Tibial artery (tissue), 4 donors: Measurements from ENCODE around the gene SRSF1.
"Not testable (repeated sequence)": the region's sequence is repeated elsewhere in the genome, so short reads cannot be mapped to it uniquely, and the experiment has no call there.

ENCODE experiments used
- DNase-seq, 2 donors: peaks; one replicate each; pipeline ENCODE4 v3.0.0-alpha.2; 2019
- H3K27ac ChIP-seq, 2 donors: fragments of 200-600 bp; sonication (generic) in 1 of 2; 1 replicate in 1 of 2; 2 replicates in 1 of 2; pipeline ENCODE4 v1.5.1; 2018 to 2019; ENCODE audit warnings: mild to moderate bottlenecking in 1 of 2
- H3K27me3 ChIP-seq, 2 donors: fragments of 200-600 bp; sonication (generic) in 1 of 2; one replicate each; pipeline versions ENCODE4 v1.5.1 to v1.6.0; 2016 to 2019
- H3K36me3 ChIP-seq, 3 donors: fragments of 200-600 bp; sonication (generic) in 2 of 3; one replicate each; pipeline ENCODE4 v1.5.1; 2016 to 2019; ENCODE audit warnings: mild to moderate bottlenecking in 2 of 3
- H3K4me1 ChIP-seq, 4 donors: fragments of 200-600 bp; sonication (generic) in 2 of 4; 1 replicate in 3 of 4; 2 replicates in 1 of 4; pipeline ENCODE4 v1.5.1; 2016 to 2019
- H3K4me3 ChIP-seq, 2 donors: fragments of 200-600 bp; sonication (generic) in 1 of 2; 1 replicate in 1 of 2; 2 replicates in 1 of 2; pipeline ENCODE4 v1.5.1; 2018 to 2019; ENCODE audit warnings: mild to moderate bottlenecking in 2 of 2
- H3K9me3 ChIP-seq, 3 donors: fragments of 200-600 bp; sonication (generic) in 1 of 3; one replicate each; pipeline ENCODE4 v1.5.1; 2016 to 2019
- CTCF ChIP-seq, 2 experiments: fragments of 200-600 bp in 1 of 2; fragments of 450-650 bp in 1 of 2; IDR thresholded peaks; one replicate each; pipeline ENCODE4 v1.5.1; 2017 to 2019; ENCODE audit warnings: antibody characterized with exemption in 2 of 2, mild to moderate bottlenecking in 1 of 2, moderate library complexity in 1 of 2
- intact Hi-C: fragments of 100-400 bp; cut with DNase I; formaldehyde crosslinking; loops from one replicate; pipeline ENCODE4 v1.15.0; 2023; ENCODE audit warnings: low total_unique reads

The SRSF1 gene

GRCh38 chr17:57979076-57979475 lies 28.0 kb downstream of the SRSF1 start:
- Histone ChIP-seq H3K4me1 (peaks cover 0 to 50% (median 22%) of the 10 kb centered on the region in 4 donors), H3K36me3 (peaks cover 67 to 86% (median 75%) of the 10 kb centered on the region in 3 donors), H3K27ac (no peak overlapping the region), H3K27me3 (no peaks in the 10 kb centered on the region), H3K9me3 (no peaks in the 10 kb centered on the region), H3K4me3 (no peak overlapping the region)
- DNase-seq, result no peak
- intact Hi-C loops, result no loop called here
- TF ChIP-seq CTCF (IDR thresholded peaks at IDR 0.05), result no peak

- Histone ChIP-seq H3K9me3 (no peaks in the 10 kb centered on the region), H3K4me1 (peaks cover 0 to 25% (median 4%) of the 10 kb centered on the region in 4 donors), H3K27me3 (no peaks in the 10 kb centered on the region), H3K36me3 (peaks cover 88 to 91% (median 91%) of the 10 kb centered on the region in 3 donors), H3K4me3 (no peak overlapping the region), H3K27ac (no peak overlapping the region)
- no peak for TF ChIP-seq CTCF (IDR thresholded peaks at IDR 0.05)
- DNase-seq, result no peak
- intact Hi-C loops, result no loop called here
Measured at GRCh38 chr17:57976594-57976993, 30.5 kb downstream of the SRSF1 start.

- no peaks in the 10 kb centered on the region for H3K9me3 ChIP-seq
- no peaks in the 10 kb centered on the region for H3K27me3 ChIP-seq
- TF ChIP-seq CTCF (IDR thresholded peaks at IDR 0.05), result no peak
- DNase-seq, result no peak
- intact Hi-C loops, result no loop called here
- H3K27ac ChIP-seq, result no peak overlapping the region
- no peak overlapping the region for H3K4me3 ChIP-seq
- H3K36me3 ChIP-seq, result peaks cover 78 to 86% (median 80%) of the 10 kb centered on the region in 3 donors
- peaks cover 0 to 12% (median 2%) of the 10 kb centered on the region in 4 donors for H3K4me1 ChIP-seq
Measured at GRCh38 chr17:57975044-57975443, 32.0 kb downstream of the SRSF1 start.

- H3K27me3 ChIP-seq, DNase-seq, H3K27ac ChIP-seq, H3K4me3 ChIP-seq, intact Hi-C loops, H3K9me3 ChIP-seq: not testable (repeated sequence)
- peaks cover 70 to 78% (median 72%) of the 10 kb centered on the region in 3 donors for H3K36me3 ChIP-seq
- peaks cover 0 to 11% (median 2%) of the 10 kb centered on the region in 4 donors for H3K4me1 ChIP-seq
Measured at GRCh38 chr17:57974053-57974824, 32.8 kb downstream of the SRSF1 start.

GRCh38 chr17:57972151-57972550 lies 34.9 kb downstream of the SRSF1 start:
- Histone ChIP-seq H3K4me3 (no peak overlapping the region), H3K4me1 (peaks cover 0 to 11% (median 2%) of the 10 kb centered on the region in 4 donors), H3K27me3 (no peaks in the 10 kb centered on the region), H3K36me3 (peaks cover 49 to 57% (median 51%) of the 10 kb centered on the region in 3 donors), H3K27ac (no peak overlapping the region), H3K9me3 (no peaks in the 10 kb centered on the region)
- no peak for TF ChIP-seq CTCF (IDR thresholded peaks at IDR 0.05)
- no peak for DNase-seq
- intact Hi-C loops, result no loop called here

- H3K9me3 ChIP-seq, result no peaks in the 10 kb centered on the region
- no peak for TF ChIP-seq CTCF (IDR thresholded peaks at IDR 0.05)
- DNase-seq, result no peak
- no peaks in the 10 kb centered on the region for H3K27me3 ChIP-seq
- H3K27ac ChIP-seq, result no peak overlapping the region
- intact Hi-C loops, result no loop called here
- peaks cover 0 to 11% (median 2%) of the 10 kb centered on the region in 4 donors for H3K4me1 ChIP-seq
- H3K4me3 ChIP-seq, result no peak overlapping the region
- H3K36me3 ChIP-seq, result peaks cover 44 to 51% (median 46%) of the 10 kb centered on the region in 3 donors
Measured at GRCh38 chr17:57971572-57971971, 35.5 kb downstream of the SRSF1 start.
